Spleen (tissue), 7 donors: ENCODE data around the gene POLR2J.
"Not testable (repeated sequence)": the region's sequence is repeated elsewhere in the genome, so short reads cannot be mapped to it uniquely, and the experiment has no call there.

Source experiments
- POLR2A ChIP-seq, 3 donors: fragments of 450-650 bp; IDR thresholded peaks; one replicate each; pipeline ENCODE4 v1.5.1; 2017; ENCODE audit warnings: antibody characterized with exemption in 3 of 3, mild to moderate bottlenecking in 1 of 3
- POLR2AphosphoS5 ChIP-seq, 3 donors: sonication (generic); formaldehyde crosslinking; IDR thresholded peaks; one replicate each; pipeline ENCODE4 v1.5.1; 2017; ENCODE audit warnings: antibody characterized with exemption in 3 of 3
- TF ChIP-seq, protein P1 (sequence below), 11 experiments: fragments of 200-600 bp in 7 of 11; fragments of 450-650 bp in 4 of 11; sonication (generic) in 4 of 11; IDR thresholded peaks in 8 of 11; conservative IDR thresholded peaks in 3 of 11; 1 replicate in 7 of 11; 2 replicates in 4 of 11; pipeline versions ENCODE4 v1.4.0 to v1.8.0; 2016 to 2021; ENCODE audit warnings: antibody characterized with exemption in 11 of 11, inconsistent platforms in 4 of 11, mild to moderate bottlenecking in 1 of 11
- donor health status: DM: no; HTN: no; CAD: no; lungs with moderate emphysema.
- donor health status: DM: no; HTN: no; CAD: no.
- donor health status: DM: no; HTN: no; CAD: no.

DNA sequence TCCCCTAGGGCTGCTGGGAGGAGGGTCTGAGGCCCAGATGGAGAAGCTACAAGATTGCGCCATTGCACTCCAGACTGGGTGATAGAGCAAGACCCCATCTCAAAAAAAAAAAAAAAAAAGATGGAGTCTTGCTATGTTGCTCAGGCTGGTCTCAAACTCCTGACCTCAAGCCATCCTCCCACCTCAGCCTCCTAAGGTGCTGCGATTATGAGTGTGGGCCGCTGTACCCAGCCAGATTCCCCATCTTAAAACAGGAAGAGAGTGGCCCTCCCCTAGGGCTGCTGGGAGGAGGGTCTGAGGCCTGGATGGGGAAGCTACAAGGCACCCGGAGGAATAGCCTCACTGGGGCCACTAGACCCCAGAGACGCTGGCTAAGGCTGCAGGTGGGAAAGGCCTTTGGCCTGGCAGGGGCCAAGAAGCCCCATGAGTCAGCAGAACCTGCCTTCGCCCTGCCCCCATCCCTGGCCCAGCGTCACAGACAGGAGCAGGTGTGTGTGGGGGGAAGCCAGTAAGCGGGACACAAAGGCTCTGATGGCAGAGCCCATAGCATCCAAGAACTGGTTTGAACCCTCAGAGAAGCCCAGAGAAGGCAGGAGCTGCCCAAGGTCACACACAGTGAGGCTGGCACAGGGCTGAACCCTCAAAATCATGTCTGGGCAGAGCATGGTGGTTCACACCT is 28.8 kb upstream of the POLR2J start:
- TF ChIP-seq, protein P1, sequence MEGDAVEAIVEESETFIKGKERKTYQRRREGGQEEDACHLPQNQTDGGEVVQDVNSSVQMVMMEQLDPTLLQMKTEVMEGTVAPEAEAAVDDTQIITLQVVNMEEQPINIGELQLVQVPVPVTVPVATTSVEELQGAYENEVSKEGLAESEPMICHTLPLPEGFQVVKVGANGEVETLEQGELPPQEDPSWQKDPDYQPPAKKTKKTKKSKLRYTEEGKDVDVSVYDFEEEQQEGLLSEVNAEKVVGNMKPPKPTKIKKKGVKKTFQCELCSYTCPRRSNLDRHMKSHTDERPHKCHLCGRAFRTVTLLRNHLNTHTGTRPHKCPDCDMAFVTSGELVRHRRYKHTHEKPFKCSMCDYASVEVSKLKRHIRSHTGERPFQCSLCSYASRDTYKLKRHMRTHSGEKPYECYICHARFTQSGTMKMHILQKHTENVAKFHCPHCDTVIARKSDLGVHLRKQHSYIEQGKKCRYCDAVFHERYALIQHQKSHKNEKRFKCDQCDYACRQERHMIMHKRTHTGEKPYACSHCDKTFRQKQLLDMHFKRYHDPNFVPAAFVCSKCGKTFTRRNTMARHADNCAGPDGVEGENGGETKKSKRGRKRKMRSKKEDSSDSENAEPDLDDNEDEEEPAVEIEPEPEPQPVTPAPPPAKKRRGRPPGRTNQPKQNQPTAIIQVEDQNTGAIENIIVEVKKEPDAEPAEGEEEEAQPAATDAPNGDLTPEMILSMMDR (IDR thresholded peaks at IDR 0.05 in 8 of 11, conservative IDR thresholded peaks at IDR 0.05 in 3 of 11), result not testable (repeated sequence)
- not testable (repeated sequence) for TF ChIP-seq POLR2AphosphoS5, POLR2A (IDR thresholded peaks at IDR 0.05)
